Psoas muscle (tissue), 8 donors: Measurements from ENCODE around the gene KRT6B. TPM values are rescaled to one million over a fixed set of nuclear protein-coding genes. Genes with fewer than 3 reads are reported as not detected.

ENCODE experiments used
- ATAC-seq, 4 donors: fragments of 200-7000 bp; cut with Tn5 transposase; one replicate each; pipeline ENCODE4 v1.9.1; 2020; ENCODE audit warnings: moderate library complexity in 3 of 4, mild to moderate bottlenecking in 2 of 4
- DNase-seq, 2 donors: peaks; one replicate each; pipeline ENCODE4 v3.0.0-alpha.2; 2020
- H3K27ac ChIP-seq: fragments of 200-600 bp; one replicate; pipeline ENCODE4 v1.8.0; 2022
- H3K27me3 ChIP-seq, 3 donors: fragments of 200-600 bp in 1 of 3; one replicate each; pipeline versions ENCODE4 v1.6.1 to v1.8.0; 2013 to 2022; ENCODE audit warnings: low read length in 2 of 3, mild to moderate bottlenecking in 2 of 3, moderate library complexity in 1 of 3; ENCODE audit not compliant: insufficient read depth in 3 of 3
- H3K36me3 ChIP-seq, 2 donors: fragments of 200-600 bp in 1 of 2; one replicate each; pipeline versions ENCODE4 v1.6.1 to v1.8.0; 2013 to 2022; ENCODE audit warnings: low read depth in 1 of 2, mild to moderate bottlenecking in 1 of 2, moderate library complexity in 1 of 2; ENCODE audit not compliant: insufficient read depth in 1 of 2
- H3K4me1 ChIP-seq: fragments of 200-600 bp; one replicate; pipeline ENCODE4 v1.8.0; 2022
- H3K4me3 ChIP-seq: fragments of 200-600 bp; one replicate; pipeline ENCODE4 v1.8.0; 2022; ENCODE audit warnings: mild to moderate bottlenecking
- H3K9me3 ChIP-seq: fragments of 200-600 bp; one replicate; pipeline ENCODE4 v1.8.0; 2022
- CTCF ChIP-seq: fragments of 200-600 bp; IDR thresholded peaks from one replicate; pipeline ENCODE4 v1.8.0; 2022; ENCODE audit warnings: antibody characterized with exemption
- WGBS, 3 donors: extraction: QIAGEN DNeasy Blood & Tissue Kit; methylation state at CpG; one replicate each; pipeline versions ENCODE4 v1.1.6 to v1.1.7; 2013; 5-methylcytosine and 5-hydroxymethylcytosine counted together
- intact Hi-C, 2 donors: fragments of 100-400 bp; cut with DNase I; formaldehyde crosslinking; loops; one replicate each; pipeline versions ENCODE4 v1.11.0 to v1.14.2; 2022
- polyA plus RNA-seq, 3 donors: library from polyadenylated mRNA; stranded (reverse); fragments of 200-250 nt; gene quantifications; one replicate each; pipeline ENCODE4 v1.2.3, GENCODE V29; 2013
- total RNA-seq, 4 donors: library from RNA; stranded (reverse); fragmentation: NEBNext Ultra II Directional in 2 of 4; extraction: Animal tissue kit (Norgen Biotek cat#: 25700) in 2 of 4; gene quantifications; one replicate each; pipeline versions ENCODE4 v1.2.1 to v1.2.4, GENCODE V29; 2021 to 2023
- donor health status: healthy with polysubstance abuse.
- donor health status: DM: no; HTN: no; CAD: no; lungs with moderate emphysema.
- donor health status: Bipolar disorder and iron deficiency.
- donor health status: healthy.
- donor health status: DM: yes; HTN: yes; CAD: no.
- donor health status: DM: no; HTN: no; CAD: no.
- donor health status: DM: no; HTN: no; CAD: no.
- donor health status: DM: yes; HTN: yes; CAD: no.

KRT6B gene
- total and polyA plus RNA-seq, 7 donors = 0.04 to 0.32 (median 0.15) TPM; not detected in 3

GRCh38 chr12:52423661-52424500 lies 28.1 kb downstream of the KRT6B start:
- H3K4me3 ChIP-seq = no peak overlapping the region
- H3K27me3 ChIP-seq = peaks cover 0 to 14% (median 0%) of the 10 kb centered on the region in 3 donors
- no peak for DNase-seq
- H3K27ac ChIP-seq = no peak overlapping the region
- WGBS, 3 donors = 47 to 59% (median 48%) methylated on average over 11 of the region's 11 CpGs
- no peaks in the 10 kb centered on the region for H3K4me1 ChIP-seq
- intact Hi-C loops = no loop called here
- no peaks in the 10 kb centered on the region for H3K9me3 ChIP-seq
- no peak for ATAC-seq
- H3K36me3 ChIP-seq = no peaks in the 10 kb centered on the region
- no peak for TF ChIP-seq CTCF

- DNase-seq (no peak), ATAC-seq (no peak)
- H3K4me1 ChIP-seq = no peaks in the 10 kb centered on the region
- no peak overlapping the region for H3K4me3 ChIP-seq
- 73 to 78% (median 77%) methylated on average over 6 of the region's 6 CpGs for WGBS, 3 donors
- no peaks in the 10 kb centered on the region for H3K9me3 ChIP-seq
- intact Hi-C loops = no loop called here
- H3K27me3 ChIP-seq = peaks cover 0 to 14% (median 0%) of the 10 kb centered on the region in 3 donors
- TF ChIP-seq CTCF = no peak
- no peak overlapping the region for H3K27ac ChIP-seq
- no peaks in the 10 kb centered on the region for H3K36me3 ChIP-seq
Observed at GRCh38 chr12:52423035-52423434, 28.9 kb downstream of the KRT6B start.

GRCh38 chr12:52419656-52420055 lies 32.3 kb downstream of the KRT6B start:
- H3K36me3 ChIP-seq = no peaks in the 10 kb centered on the region
- WGBS, 3 donors = 26 to 65% (median 42%) methylated on average over 1 of the region's 1 CpG
- peaks cover 0 to 14% (median 3%) of the 10 kb centered on the region in 3 donors for H3K27me3 ChIP-seq
- TF ChIP-seq CTCF = no peak
- H3K27ac ChIP-seq = no peak overlapping the region
- no peak overlapping the region for H3K4me3 ChIP-seq
- intact Hi-C loops = no loop called here
- ATAC-seq (no peak), DNase-seq (no peak)
- no peaks in the 10 kb centered on the region for H3K9me3 ChIP-seq
- no peaks in the 10 kb centered on the region for H3K4me1 ChIP-seq

- no peak overlapping the region for H3K27ac ChIP-seq
- intact Hi-C loops = no loop called here
- H3K9me3 ChIP-seq = no peaks in the 10 kb centered on the region
- 82 to 85% (median 84%) methylated on average over 4 of the region's 4 CpGs for WGBS, 3 donors
- peaks cover 0 to 14% (median 3%) of the 10 kb centered on the region in 3 donors for H3K27me3 ChIP-seq
- no peak overlapping the region for H3K4me3 ChIP-seq
- H3K36me3 ChIP-seq = no peaks in the 10 kb centered on the region
- H3K4me1 ChIP-seq = no peaks in the 10 kb centered on the region
- no peak for TF ChIP-seq CTCF
- DNase-seq (no peak), ATAC-seq (no peak)
Observed at GRCh38 chr12:52418576-52419110, 33.3 kb downstream of the KRT6B start.
